SK-MEL-5 (cell line): ENCODE measurements around the gene TNFRSF1B. TPM values are rescaled to one million over a fixed set of nuclear protein-coding genes. Genes with fewer than 3 reads are reported as not detected.

Source experiments
- DNase-seq: peaks from one replicate; pipeline ENCODE4 v3.0.0-alpha.2; 2016; ENCODE audit warnings: low read depth, low spot score
- in situ Hi-C: cut with HindIII; loops from 2 replicates; pipeline ENCODE4 v1.10.0; 2016; ENCODE audit warnings: low sequenced_read_pairs, high pct_unique_total_duplicates, low pct_unique_long_range_greater_than_20kb
- polyA plus RNA-seq, 2 experiments: library from polyadenylated mRNA; depleted of rRNA; stranded (reverse); fragments of >200 nt; gene quantifications; 2 replicates each; pipeline ENCODE4 v1.2.3, GENCODE V29; 2015
- total RNA-seq: library from RNA; depleted of rRNA; stranded (reverse); fragments of >200 nt; shearing (Covaris generic); gene quantifications from 2 replicates; pipeline ENCODE4 v1.2.3, GENCODE V29; 2014; rRNA removed

The TNFRSF1B gene
- 4.4 and 5.0 TPM in 2 replicates for total RNA-seq
- polyA plus RNA-seq (2015; cell fraction: cytosol; rRNA removed) = 9.9 and 10.0 TPM in 2 replicates
- polyA plus RNA-seq (2015; cell fraction: nucleus; rRNA removed) = 1.3 and 3.4 TPM in 2 replicates

DNA sequence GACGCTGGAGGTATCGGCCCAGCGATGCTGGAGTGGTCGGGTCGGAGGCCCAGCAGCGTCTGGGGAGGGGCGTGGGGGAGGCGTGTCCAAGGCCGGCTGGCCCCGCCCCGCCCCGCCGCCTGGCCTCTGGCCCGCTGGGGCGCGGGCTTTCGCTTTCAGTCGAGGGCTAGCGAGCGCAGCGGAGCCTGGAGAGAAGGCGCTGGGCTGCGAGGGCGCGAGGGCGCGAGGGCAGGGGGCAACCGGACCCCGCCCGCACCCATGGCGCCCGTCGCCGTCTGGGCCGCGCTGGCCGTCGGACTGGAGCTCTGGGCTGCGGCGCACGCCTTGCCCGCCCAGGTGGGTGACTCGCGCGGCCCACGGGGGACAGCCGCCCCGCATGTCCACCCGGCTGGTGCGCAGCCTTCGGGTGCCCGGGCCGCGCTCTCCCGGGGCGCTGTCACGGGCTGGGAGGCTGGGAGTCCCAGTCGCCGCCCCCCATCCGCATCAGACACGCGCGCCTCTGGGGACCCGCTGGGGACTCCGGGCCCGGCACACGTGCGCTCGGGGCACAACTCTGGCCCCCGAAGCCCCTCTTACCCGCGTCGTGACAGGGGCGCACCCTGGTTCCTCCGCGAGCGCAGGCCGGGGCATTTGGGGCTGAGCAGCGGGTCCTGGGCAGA, at the start of gene TNFRSF1B:
TSS of gene TNFRSF1B (plus strand) at position 158 of the 659 bp plus-strand sequence. CDS start at position 259, 101 bp downstream.
- peak; percentile 47 for DNase-seq

DNA sequence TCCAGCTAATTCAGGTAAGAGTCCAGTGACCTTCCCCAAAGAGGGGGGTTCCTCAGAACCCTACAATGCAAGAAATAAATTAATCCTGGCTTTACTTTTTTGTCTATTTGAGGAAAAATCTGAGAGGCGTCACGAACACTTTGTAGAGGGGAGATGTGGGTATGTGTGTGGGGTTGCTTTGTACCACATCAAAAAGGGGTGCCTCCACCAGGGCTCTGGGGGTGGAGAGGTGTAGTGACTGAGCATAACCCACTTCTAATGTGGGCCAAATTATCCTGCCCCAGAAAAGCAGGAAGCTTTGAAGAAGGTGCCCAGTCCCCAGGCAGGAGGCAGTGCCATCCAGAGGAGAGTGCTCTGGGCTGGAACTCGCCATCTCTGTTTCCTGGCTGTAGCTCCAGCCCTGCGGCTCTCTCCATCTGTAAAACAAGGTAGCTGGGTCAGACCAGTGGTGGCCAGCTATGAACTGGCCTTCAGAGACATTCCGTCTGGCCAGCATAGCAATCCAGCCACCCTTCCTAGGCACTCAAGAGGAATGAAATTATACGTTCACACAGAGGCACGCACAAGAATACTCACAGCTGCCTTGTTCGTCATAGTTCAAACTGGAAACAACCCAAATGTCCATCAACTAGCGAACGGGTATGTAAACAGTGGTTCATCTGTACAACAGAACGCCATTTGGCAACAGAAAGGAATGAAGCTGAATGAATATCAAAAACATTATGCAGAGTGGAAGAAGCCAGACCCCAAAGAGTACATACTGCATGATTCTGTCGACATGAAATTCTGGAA, 45.4 kb upstream of the TNFRSF1B start:
- in situ Hi-C loops = no loop called here
- DNase-seq = no peak

More for the DNA sequence above, at the start of gene TNFRSF1B:
- in situ Hi-C loops = no loop called here

- in situ Hi-C loops = no loop called here
- no peak for DNase-seq
Measured at GRCh38 chr1:12123172-12123571, 43.6 kb upstream of the TNFRSF1B start.

DNA sequence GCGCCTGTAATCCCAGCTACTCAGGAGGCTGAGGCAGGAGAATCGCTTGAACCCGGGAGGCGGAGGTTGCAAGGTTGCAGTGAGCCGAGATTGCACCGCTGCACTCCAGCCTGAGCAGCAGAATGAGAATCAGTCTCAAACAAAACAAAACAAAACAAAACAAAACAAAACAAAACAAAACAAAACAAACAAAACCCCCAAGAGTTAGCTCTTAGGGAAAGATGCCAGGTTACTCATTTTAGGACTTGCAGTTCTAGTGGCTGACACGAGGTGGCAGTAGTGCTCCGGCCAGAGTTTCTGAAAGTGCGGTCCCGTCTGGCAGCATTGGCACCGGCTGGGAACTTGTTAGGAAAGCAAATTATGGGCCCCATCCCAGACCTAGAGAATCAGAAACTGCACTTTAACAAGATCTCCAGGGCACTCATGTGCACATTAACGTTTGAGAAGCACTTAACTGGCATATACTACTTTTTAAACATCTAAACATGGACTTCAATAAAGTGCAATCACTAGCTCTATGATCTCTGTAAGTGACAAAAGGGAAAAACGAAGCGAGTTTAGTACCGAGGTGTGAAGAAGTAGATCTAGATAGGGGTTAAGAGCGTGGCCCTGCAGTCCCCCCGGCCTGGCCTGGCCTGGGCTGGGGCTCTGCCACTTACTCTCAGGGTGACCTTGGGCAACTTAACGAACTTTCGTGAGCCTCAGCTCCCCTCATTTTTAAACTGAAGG, 41.9 kb upstream of the TNFRSF1B start:
- in situ Hi-C loops = no loop called here
- DNase-seq = peak; percentile 74

DNA sequence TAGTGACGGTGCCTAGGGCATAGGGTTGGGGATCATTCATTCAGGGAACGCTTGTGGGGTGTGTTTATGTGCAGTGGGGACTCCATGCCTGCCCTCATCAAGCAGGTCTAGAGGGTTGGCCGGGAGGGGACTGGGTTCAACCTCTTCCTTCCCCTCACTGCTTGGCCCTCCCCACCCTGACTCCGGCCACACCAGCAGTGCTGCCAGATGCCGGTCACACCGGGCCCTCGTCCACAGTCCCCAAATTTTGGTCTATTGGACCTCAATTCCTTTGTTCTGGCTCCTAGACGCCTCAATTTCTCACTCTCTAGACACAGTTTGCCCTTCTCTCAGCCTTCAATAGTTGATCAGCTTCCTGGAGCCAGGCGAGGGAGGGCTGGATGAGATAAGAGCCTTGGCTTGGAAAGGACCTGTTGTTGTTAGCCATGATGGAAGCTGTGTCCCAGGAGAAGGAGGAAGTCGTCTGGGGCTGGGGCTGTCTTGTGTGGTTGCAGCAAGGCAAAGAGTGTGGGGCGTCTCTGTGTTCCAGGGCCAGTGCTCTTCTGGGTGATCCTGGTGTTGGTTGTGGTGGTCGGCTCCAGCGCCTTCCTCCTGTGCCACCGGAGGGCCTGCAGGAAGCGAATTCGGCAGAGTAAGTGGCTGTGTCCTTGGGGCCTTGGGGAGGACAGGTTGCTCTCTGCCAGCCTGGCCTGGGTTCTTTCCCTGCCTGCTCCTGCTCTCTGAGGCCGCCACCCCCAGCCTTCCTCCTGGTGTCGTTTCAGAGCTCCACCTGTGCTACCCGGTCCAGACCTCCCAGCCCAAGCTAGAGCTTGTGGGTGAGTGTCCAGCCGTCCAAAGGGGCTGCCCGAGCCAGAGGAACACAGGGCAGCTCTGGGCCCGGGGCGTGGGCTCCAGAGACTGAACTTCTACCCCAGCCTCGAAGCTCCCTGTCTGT, 41.1 kb upstream of the TNFRSF1B start:
- in situ Hi-C loops = no loop called here
- no peak for DNase-seq

- no peak for DNase-seq
- in situ Hi-C loops = no loop called here
Measured at GRCh38 chr1:12126781-12127180, 40.0 kb upstream of the TNFRSF1B start.

GRCh38 chr1:12127206-12127810, 39.5 kb upstream of the TNFRSF1B start:
- in situ Hi-C loops = no loop called here
- no peak for DNase-seq

DNA sequence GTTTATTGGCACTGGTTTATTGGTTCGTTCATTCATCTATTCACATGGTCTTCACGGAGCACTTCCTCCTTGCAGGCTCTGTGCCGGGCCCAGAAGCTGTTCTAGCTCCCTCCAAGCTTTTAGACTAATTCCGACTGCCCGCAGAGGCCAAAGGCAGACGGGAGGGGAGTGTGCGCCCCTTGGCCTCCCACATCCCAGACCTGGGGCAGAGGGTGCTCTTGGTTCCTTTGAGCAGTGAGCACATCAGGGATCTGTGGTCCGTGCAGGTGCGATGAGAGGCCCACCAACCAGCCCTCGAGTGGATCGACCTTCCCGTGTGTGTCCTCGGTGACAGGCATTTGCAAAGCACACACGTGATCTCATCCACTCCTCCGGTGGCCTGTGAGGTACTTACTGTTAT, 38.7 kb upstream of the TNFRSF1B start:
- no peak for DNase-seq
- in situ Hi-C loops = no loop called here

- DNase-seq = no peak
- in situ Hi-C loops = no loop called here
Measured at GRCh38 chr1:12129624-12130023, 37.2 kb upstream of the TNFRSF1B start.

DNA sequence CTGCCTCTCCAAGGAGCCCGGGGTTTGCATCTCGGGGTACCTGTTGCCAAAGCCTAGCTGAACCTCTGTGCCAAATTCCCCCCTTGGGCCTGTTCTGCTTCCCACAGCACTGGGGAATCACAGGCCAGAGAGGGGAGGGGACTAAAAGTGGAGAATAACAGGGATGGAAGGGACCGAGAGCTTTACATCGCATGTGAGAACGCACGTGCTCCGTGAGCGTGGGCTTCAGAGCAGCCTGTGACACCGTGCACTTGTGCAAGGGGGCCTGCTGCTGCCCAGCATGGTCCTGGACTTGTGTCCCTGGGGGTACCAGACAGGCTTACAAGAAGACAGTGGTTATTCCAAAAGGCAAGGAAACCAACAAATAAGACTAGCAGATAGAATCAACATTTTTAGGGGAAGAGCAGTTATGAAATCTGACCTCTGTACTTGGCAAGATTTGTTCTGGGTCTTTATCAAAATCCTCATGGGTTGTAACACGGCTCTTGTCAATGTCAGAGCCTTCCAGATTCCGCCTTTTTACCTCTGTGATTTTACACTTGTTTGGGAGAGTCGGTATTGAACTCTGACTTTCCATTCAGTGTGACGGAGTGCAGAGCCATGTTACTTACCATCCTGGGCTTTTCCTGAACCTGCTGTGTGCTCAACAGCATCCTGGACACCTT, 36.2 kb upstream of the TNFRSF1B start:
- in situ Hi-C loops = no loop called here

DNA sequence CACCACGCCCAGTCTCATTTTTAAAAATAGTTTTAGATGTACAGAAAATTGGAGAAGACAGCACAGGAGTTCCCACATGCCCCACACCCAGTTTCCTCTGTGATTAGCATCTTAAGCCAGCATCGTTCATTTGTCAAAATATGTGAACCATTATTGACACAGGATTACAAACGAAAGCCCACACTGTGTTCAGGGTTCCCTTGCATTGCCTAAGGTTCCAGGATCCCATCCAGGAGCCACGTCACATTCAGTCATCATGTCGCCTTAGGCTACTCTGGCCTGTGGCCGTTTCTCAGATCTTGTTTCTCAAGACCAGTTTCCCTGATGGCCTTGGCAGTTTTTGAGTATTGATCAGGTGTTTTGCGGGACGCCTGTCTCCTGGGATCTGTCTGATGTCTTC, 34.7 kb upstream of the TNFRSF1B start:
- no peak for DNase-seq
- in situ Hi-C loops = no loop called here

More for the DNA sequence above, 36.2 kb upstream of the TNFRSF1B start:
- DNase-seq = no peak

- DNase-seq = no peak
- in situ Hi-C loops = no loop called here
Measured at GRCh38 chr1:12134716-12135115, 32.1 kb upstream of the TNFRSF1B start.

- DNase-seq = no peak
- in situ Hi-C loops = no loop called here
Measured at GRCh38 chr1:12135612-12136011, 31.2 kb upstream of the TNFRSF1B start.

GRCh38 chr1:12136916-12137610, 29.7 kb upstream of the TNFRSF1B start:
- in situ Hi-C loops = no loop called here
- no peak for DNase-seq

DNA sequence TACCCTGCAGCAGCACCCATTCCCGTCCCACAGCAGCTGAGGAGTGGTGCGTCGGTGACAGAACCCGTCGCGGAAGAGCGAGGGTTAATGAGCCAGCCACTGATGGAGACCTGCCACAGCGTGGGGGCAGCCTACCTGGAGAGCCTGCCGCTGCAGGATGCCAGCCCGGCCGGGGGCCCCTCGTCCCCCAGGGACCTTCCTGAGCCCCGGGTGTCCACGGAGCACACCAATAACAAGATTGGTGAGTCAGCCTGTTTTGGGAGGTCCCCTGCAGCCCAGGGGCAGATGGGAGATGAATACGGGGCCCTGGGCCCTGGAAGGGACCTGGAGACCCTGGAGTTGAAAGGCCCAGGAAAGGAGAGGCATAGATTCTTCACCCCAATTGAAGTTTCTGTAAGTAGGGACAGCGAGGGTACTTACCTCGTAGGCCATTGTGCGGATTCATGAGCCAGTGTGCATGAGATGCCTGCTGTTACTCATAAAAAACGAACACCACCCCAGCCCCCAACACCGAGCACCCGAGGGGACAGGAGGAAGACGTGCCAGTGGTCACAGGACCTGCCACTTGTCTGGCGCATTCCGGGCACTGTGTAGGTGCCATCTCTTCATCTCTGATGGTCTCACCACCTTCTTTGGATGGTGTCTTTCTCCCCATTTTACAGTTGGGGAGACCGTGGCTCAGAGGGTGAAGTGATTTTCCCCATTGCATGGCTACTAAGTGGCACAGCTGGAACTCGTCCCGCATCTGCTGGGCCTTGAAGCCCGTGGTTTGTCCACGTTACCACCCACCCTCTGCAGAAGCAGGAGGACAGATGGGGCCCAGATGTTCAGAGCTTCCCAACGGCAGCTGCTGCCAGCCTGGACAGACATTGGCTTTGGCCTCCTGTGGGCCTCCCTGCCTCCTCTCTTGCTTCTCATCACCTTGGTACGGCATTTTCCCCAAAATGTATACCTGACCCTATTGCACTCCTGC, 28.3 kb upstream of the TNFRSF1B start:
- no peak for DNase-seq
- in situ Hi-C loops = no loop called here
